Progenitor cell of endocrine pancreas (in vitro differentiated cells): ENCODE results near the gene BAZ2B. TPM values are rescaled to one million over a fixed set of nuclear protein-coding genes. Genes with fewer than 3 reads are reported as not detected.
"Not testable (repeated sequence)": the region's sequence is repeated elsewhere in the genome, so short reads cannot be mapped to it uniquely, and the experiment has no call there.

Experiments
- DNase-seq: peaks from one replicate; pipeline ENCODE4 v3.0.0; 2021; ENCODE audit warnings: low spot score; ENCODE audit not compliant: unreplicated experiment
- H3K27ac Mint-ChIP-seq: 2 replicates; pipeline ENCODE4 v1.8.0; 2021; ENCODE audit warnings: mild to moderate bottlenecking, moderate library complexity, mixed read lengths
- H3K27me3 Mint-ChIP-seq: 2 replicates; pipeline ENCODE4 v1.8.0; 2021; ENCODE audit warnings: mixed read lengths
- H3K36me3 Mint-ChIP-seq: 2 replicates; pipeline ENCODE4 v1.8.0; 2022; ENCODE audit warnings: mixed read lengths; ENCODE audit not compliant: insufficient read depth
- H3K4me1 Mint-ChIP-seq: 2 replicates; pipeline ENCODE4 v1.8.0; 2021; ENCODE audit warnings: low read depth, mixed read lengths
- H3K4me3 Mint-ChIP-seq: 2 replicates; pipeline ENCODE4 v1.8.0; 2021; ENCODE audit warnings: low read depth, mild to moderate bottlenecking, moderate library complexity, mixed read lengths
- H3K9me3 Mint-ChIP-seq: 2 replicates; pipeline ENCODE4 v1.8.0; 2021; ENCODE audit warnings: low read depth, mixed read lengths
- total RNA-seq: library from RNA; stranded (reverse); gene quantifications from 2 replicates; pipeline ENCODE4 v1.2.1, GENCODE V29; 2021
- TF ChIP-seq, protein P1 (sequence below): fragments of 200-600 bp; sonication (generic); IDR thresholded peaks from one replicate; pipeline ENCODE4 v1.5.0; 2021; ENCODE audit warnings: antibody characterized with exemption, mild to moderate bottlenecking; ENCODE audit not compliant: unreplicated experiment

The BAZ2B gene
- total RNA-seq, 1 donor from 2014 or later = 155 TPM

DNA sequence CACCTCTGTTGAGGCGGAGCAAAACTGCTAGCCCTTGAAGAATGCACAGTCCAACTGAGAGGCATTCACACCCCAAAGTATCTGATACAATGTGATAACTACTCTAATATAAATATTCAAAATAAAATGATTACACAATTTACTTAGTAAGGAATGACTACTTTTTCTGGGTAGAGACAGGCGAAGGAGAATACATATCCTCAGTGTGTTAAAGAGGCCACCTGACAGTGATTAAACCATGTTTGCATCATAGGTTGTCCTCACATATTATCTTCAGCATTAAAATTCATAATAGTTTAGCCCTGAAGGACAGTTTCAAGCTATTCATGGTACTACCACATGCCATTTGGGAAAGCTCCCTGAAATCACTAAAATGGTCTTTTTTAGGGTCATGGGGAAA is 16.9 kb upstream of the BAZ2B start:
- H3K27me3 Mint-ChIP-seq = no peaks in the 10 kb centered on the region
- no peaks in the 10 kb centered on the region for H3K36me3 Mint-ChIP-seq
- no peak overlapping the region for H3K27ac Mint-ChIP-seq
- no peaks in the 10 kb centered on the region for H3K4me1 Mint-ChIP-seq
- TF ChIP-seq, protein P1, sequence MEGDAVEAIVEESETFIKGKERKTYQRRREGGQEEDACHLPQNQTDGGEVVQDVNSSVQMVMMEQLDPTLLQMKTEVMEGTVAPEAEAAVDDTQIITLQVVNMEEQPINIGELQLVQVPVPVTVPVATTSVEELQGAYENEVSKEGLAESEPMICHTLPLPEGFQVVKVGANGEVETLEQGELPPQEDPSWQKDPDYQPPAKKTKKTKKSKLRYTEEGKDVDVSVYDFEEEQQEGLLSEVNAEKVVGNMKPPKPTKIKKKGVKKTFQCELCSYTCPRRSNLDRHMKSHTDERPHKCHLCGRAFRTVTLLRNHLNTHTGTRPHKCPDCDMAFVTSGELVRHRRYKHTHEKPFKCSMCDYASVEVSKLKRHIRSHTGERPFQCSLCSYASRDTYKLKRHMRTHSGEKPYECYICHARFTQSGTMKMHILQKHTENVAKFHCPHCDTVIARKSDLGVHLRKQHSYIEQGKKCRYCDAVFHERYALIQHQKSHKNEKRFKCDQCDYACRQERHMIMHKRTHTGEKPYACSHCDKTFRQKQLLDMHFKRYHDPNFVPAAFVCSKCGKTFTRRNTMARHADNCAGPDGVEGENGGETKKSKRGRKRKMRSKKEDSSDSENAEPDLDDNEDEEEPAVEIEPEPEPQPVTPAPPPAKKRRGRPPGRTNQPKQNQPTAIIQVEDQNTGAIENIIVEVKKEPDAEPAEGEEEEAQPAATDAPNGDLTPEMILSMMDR = no peak
- H3K4me3 Mint-ChIP-seq = no peak overlapping the region
- peaks cover 7% of the 10 kb centered on the region for H3K9me3 Mint-ChIP-seq
- DNase-seq = no peak

DNA sequence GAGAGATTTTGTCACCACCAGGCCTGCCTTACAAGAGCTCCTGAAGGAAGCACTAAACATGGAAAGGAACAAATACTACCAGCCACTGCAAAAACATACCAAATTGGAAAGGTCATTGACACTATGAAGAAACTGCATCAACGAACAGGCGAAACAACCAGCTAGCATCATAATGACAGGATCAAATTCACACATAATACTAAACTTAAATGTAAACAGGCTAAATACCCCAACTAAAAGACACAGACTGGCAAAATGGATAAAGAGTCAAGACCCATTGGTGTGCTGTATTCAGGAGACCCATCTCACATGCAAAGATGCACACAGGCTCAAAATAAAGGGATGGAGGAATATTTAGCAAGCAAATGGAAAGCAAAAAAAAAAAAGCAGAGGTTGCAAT is 9.3 kb upstream of the BAZ2B start:
- not testable (repeated sequence) for H3K4me3 Mint-ChIP-seq, DNase-seq, H3K27me3 Mint-ChIP-seq, H3K4me1 Mint-ChIP-seq, H3K27ac Mint-ChIP-seq, H3K36me3 Mint-ChIP-seq
- peaks cover 31% of the 10 kb centered on the region for H3K9me3 Mint-ChIP-seq

DNA sequence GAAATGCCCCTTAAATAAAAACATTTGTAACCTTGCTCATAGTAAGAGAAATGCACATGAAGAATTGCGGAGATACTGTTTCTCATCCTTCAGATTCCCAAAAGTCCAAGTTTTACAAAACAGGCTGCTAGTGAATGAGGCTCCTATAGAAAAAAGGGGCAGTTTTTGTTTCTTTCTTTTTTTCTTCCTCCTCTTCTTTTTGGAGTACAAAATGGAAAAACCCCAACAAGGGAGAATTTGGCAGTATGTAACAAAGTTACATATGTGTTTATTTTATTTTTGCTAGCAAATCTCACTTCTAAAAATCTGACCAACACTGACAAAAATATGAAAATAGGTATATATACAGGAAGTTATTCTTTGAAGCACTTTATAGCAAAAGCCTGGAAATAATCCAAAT is 7.1 kb upstream of the BAZ2B start:
- Mint-ChIP-seq H3K4me3 (no peak overlapping the region), H3K27ac (no peak overlapping the region), H3K36me3 (peaks cover 2% of the 10 kb centered on the region), H3K27me3 (no peaks in the 10 kb centered on the region), H3K4me1 (peaks cover 18% of the 10 kb centered on the region), H3K9me3 (peaks cover 26% of the 10 kb centered on the region)
- DNase-seq = no peak
- TF ChIP-seq, protein P1 = no peak

DNA sequence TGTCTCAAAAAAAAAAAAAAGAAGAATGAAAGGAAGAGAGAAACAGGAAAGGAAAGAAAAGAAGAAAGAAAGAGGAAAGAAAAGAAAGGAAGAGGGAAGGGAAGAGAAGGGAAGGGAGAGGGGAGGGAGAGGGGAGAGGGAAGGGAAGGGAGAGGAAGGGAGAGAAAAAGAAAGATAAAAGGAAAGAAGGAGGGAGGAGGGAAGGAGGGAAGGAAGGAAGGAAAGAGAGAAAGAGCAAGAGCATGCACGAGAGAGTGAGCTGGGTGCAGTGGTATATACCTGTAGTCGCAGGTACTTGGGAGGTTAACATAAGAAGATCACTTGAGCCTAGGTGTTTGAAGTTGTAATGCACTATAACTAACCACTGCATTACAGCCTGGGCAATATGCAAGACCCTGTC is 6.6 kb upstream of the BAZ2B start:
- DNase-seq = no peak
- no peak overlapping the region for H3K27ac Mint-ChIP-seq
- H3K27me3 Mint-ChIP-seq = no peaks in the 10 kb centered on the region
- peaks cover 22% of the 10 kb centered on the region for H3K9me3 Mint-ChIP-seq
- TF ChIP-seq, protein P1 = no peak
- H3K36me3 Mint-ChIP-seq = peaks cover 2% of the 10 kb centered on the region
- H3K4me3 Mint-ChIP-seq = no peak overlapping the region
- peaks cover 19% of the 10 kb centered on the region for H3K4me1 Mint-ChIP-seq

DNA sequence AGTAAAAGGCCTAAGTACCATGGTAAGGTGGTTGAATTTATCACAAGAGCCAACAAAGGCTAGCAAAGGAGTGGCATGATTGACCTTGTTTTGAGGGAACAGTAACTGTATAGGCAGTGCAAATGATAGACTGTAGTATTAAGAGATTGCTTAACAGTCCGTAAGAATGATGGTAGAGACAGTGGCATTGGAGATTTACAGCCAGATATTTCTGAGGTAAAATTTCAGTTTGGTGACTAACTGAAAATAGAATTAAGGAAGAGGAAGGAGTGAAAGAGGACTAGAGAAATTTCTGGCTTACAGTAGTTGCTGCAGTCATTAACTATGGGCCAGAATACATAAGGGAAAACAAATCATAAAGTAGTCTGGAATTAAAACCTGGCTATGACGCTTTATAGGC is 4.4 kb upstream of the BAZ2B start:
- no peak overlapping the region for H3K4me3 Mint-ChIP-seq

DNA sequence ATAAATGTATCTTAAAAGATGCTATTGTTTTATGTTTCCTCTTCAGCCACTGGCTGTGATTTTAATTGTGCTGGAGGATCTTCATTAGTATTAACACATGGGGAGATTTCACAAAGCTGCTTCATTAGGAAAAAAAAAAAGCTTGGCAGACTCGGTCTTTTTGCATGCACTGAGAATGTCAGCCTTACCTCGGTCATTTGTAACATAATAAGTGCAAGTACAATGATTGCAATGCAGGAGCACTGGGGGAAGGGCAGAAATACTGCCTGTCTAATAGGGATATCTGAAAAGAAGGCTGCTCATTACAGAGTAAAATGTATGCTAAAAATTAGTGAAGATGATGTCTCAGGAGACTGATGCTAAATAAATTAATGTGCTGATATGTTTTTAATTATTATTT is 1.3 kb upstream of the BAZ2B start:
- no peak for DNase-seq
- TF ChIP-seq, protein P1 = no peak
- Mint-ChIP-seq H3K4me1 (peaks cover 38% of the 10 kb centered on the region), H3K4me3 (peak overlapping the region; percentile 80), H3K27ac (peak overlapping the region; percentile 20), H3K27me3 (no peaks in the 10 kb centered on the region), H3K9me3 (no peaks in the 10 kb centered on the region), H3K36me3 (no peaks in the 10 kb centered on the region)

More for the DNA sequence above, 4.4 kb upstream of the BAZ2B start:
- no peak for DNase-seq
- Mint-ChIP-seq H3K4me1 (peaks cover 27% of the 10 kb centered on the region), H3K27ac (peak overlapping the region; percentile 12), H3K27me3 (no peaks in the 10 kb centered on the region), H3K9me3 (peaks cover 3% of the 10 kb centered on the region), H3K36me3 (no peaks in the 10 kb centered on the region)
- TF ChIP-seq, protein P1 = no peak
